GM12865 (cell line): ENCODE results near the gene MS4A4A.
"Not testable (repeated sequence)": the region's sequence is repeated elsewhere in the genome, so short reads cannot be mapped to it uniquely, and the experiment has no call there.

Experiments
- DNase-seq: peaks from one replicate; pipeline ENCODE4 v3.0.0; 2010; ENCODE audit warnings: low read depth
- H3K4me3 ChIP-seq: 2 replicates; pipeline ENCODE4 v1.5.1; 2011; ENCODE audit warnings: mild to moderate bottlenecking, low read depth, low read length, control low read depth
- CTCF ChIP-seq: IDR thresholded peaks from 2 replicates; pipeline ENCODE4 v1.5.1; 2011; ENCODE audit warnings: low read length, control low read depth, low read depth, inconsistent platforms; ENCODE audit not compliant: insufficient read depth; ENCODE audit errors: missing control alignments

The MS4A4A gene

GRCh38 chr11:60301178-60301577, 20.7 kb downstream of the MS4A4A start:
- H3K4me3 ChIP-seq, result no peak overlapping the region
- no peak for TF ChIP-seq CTCF
- DNase-seq, result no peak

GRCh38 chr11:60301884-60302283, 21.4 kb downstream of the MS4A4A start:
- DNase-seq, H3K4me3 ChIP-seq: not testable (repeated sequence)

- no peak for DNase-seq
- TF ChIP-seq CTCF, result no peak
- H3K4me3 ChIP-seq, result no peak overlapping the region
Observed at GRCh38 chr11:60303661-60304060, 23.2 kb downstream of the MS4A4A start.

- no peak for DNase-seq
- TF ChIP-seq CTCF, result no peak
- no peak overlapping the region for H3K4me3 ChIP-seq
Observed at GRCh38 chr11:60305906-60306619, 25.6 kb downstream of the MS4A4A start.

- no peak overlapping the region for H3K4me3 ChIP-seq
- DNase-seq, result peak; percentile 19
- TF ChIP-seq CTCF, result no peak
Observed at GRCh38 chr11:60307507-60308195, 27.2 kb downstream of the MS4A4A start.

- peak; percentile 65 for DNase-seq
- no peak for TF ChIP-seq CTCF
- no peak overlapping the region; the same call in 1 of the 2 replicates for H3K4me3 ChIP-seq
Observed at GRCh38 chr11:60310407-60310998, 30.0 kb downstream of the MS4A4A start.

GRCh38 chr11:60314635-60315321, 34.3 kb downstream of the MS4A4A start:
- no peak for TF ChIP-seq CTCF
- no peak overlapping the region for H3K4me3 ChIP-seq
- DNase-seq, result no peak
